ENCODE results near the gene KCNJ9.

GRCh38 chr1:160032165-160032820 lies 49.0 kb upstream of the KCNJ9 start:
- TF ChIP-seq CTCF (IDR thresholded peaks at IDR 0.05), result no peak
- no peak for TF ChIP-seq MAX (CRISPR knock-in tag; IDR thresholded peaks at IDR 0.05)
- no peak; the same call in 1 of the 2 replicates for TF ChIP-seq ESRRA (CRISPR knock-in tag; IDR thresholded peaks at IDR 0.05; ENCODE audit: borderline replicate concordance)
- TF ChIP-seq TCF7 (CRISPR knock-in tag; IDR thresholded peaks at IDR 0.05; ENCODE audit: low read depth), result no peak
- TF ChIP-seq CREB1 (CRISPR knock-in tag; IDR thresholded peaks at IDR 0.05), result no peak
- TF ChIP-seq TEAD4 (CRISPR knock-in tag; IDR thresholded peaks at IDR 0.05), result no peak
- no peak for TF ChIP-seq PRDM15 (CRISPR knock-in tag; IDR thresholded peaks at IDR 0.05)
- TF ChIP-seq TP53 (CRISPR knock-in tag; IDR thresholded peaks at IDR 0.05), result no peak
- no peak for TF ChIP-seq ATF2 (CRISPR knock-in tag; IDR thresholded peaks at IDR 0.05; ENCODE audit: borderline replicate concordance, low read depth)
